Neuronal stem cell (in vitro differentiated cells): ENCODE data around the gene KRT82.

Experiments used
- DNase-seq: peaks from one replicate; pipeline ENCODE4 v3.0.0-alpha.2; 2013; ENCODE audit warnings: low spot score
- H2AFZ ChIP-seq: one replicate; pipeline ENCODE4 v1.6.1; 2013; ENCODE audit warnings: mild to moderate bottlenecking, low read length, inconsistent platforms
- H2AK5ac ChIP-seq: 2 replicates; pipeline ENCODE4 v1.6.1; 2013; ENCODE audit warnings: low read depth, mild to moderate bottlenecking, inconsistent platforms, low read length, moderate library complexity, mixed read lengths
- H2BK120ac ChIP-seq: 2 replicates; pipeline ENCODE4 v1.6.1; 2013; ENCODE audit warnings: low read depth, mild to moderate bottlenecking, inconsistent platforms, low read length, moderate library complexity, mixed read lengths
- H2BK12ac ChIP-seq: one replicate; pipeline ENCODE4 v1.6.1; 2013; ENCODE audit warnings: low read length, inconsistent platforms
- H2BK15ac ChIP-seq: 2 replicates; pipeline ENCODE4 v1.6.1; 2013; ENCODE audit warnings: mild to moderate bottlenecking, low read length, inconsistent platforms, mixed read lengths
- H2BK5ac ChIP-seq: one replicate; pipeline ENCODE4 v1.6.1; 2013; ENCODE audit warnings: inconsistent platforms, mild to moderate bottlenecking, low read length, moderate library complexity
- H3K14ac ChIP-seq: one replicate; pipeline ENCODE4 v1.6.1; 2013; ENCODE audit warnings: low read length, inconsistent platforms
- H3K18ac ChIP-seq: 2 replicates; pipeline ENCODE4 v1.6.1; 2013; ENCODE audit warnings: low read length, inconsistent platforms
- H3K23ac ChIP-seq: 2 replicates; pipeline ENCODE4 v1.6.1; 2013; ENCODE audit warnings: low read depth, mild to moderate bottlenecking, mixed read lengths, low read length, inconsistent platforms; ENCODE audit not compliant: poor library complexity
- H3K27ac ChIP-seq: replicated peaks from 3 replicates; pipeline ENCODE4 v1.5.1; 2013; ENCODE audit warnings: low read length, inconsistent platforms
- H3K27me3 ChIP-seq, 3 experiments: 2 replicates each; pipeline ENCODE4 v1.6.1; 2013; ENCODE audit warnings: low read length in 3 of 3, mild to moderate bottlenecking in 2 of 3, inconsistent platforms in 1 of 3, low read depth in 1 of 3, mixed read lengths in 1 of 3, moderate library complexity in 1 of 3; ENCODE audit not compliant: control insufficient read depth in 3 of 3, insufficient read depth in 3 of 3
- H3K36me3 ChIP-seq, 2 donors: replicated peaks in 1 of 2; 2 replicates each; pipeline ENCODE4 v1.6.1; 2013; ENCODE audit warnings: low read length in 2 of 2; ENCODE audit not compliant: control insufficient read depth in 2 of 2, insufficient read depth in 2 of 2
- H3K4ac ChIP-seq: 2 replicates; pipeline ENCODE4 v1.6.1; 2013; ENCODE audit warnings: inconsistent platforms, mild to moderate bottlenecking, low read length, moderate library complexity
- H3K4me1 ChIP-seq, 2 donors: 1 replicate in 1 of 2; 2 replicates in 1 of 2; pipeline ENCODE4 v1.6.1; 2013; ENCODE audit warnings: low read length in 2 of 2, low read depth in 1 of 2; ENCODE audit not compliant: control insufficient read depth in 2 of 2, insufficient read depth in 1 of 2
- H3K4me2 ChIP-seq: one replicate; pipeline ENCODE4 v1.6.1; 2013; ENCODE audit warnings: mild to moderate bottlenecking, low read length, inconsistent platforms; ENCODE audit not compliant: insufficient read depth, poor library complexity, severe bottlenecking
- H3K4me3 ChIP-seq, 2 donors: 2 replicates each; pipeline ENCODE4 v1.5.1; 2013; ENCODE audit warnings: low read length in 2 of 2, mild to moderate bottlenecking in 2 of 2, inconsistent platforms in 1 of 2, moderate library complexity in 1 of 2
- H3K79me1 ChIP-seq: one replicate; pipeline ENCODE4 v1.6.1; 2013; ENCODE audit warnings: low read depth, mild to moderate bottlenecking, inconsistent platforms, low read length, moderate library complexity
- H3K9ac ChIP-seq: one replicate; pipeline ENCODE4 v1.6.1; 2013; ENCODE audit warnings: mild to moderate bottlenecking, low read depth, low read length, inconsistent platforms; ENCODE audit not compliant: poor library complexity
- H3K9me3 ChIP-seq, 2 donors: replicated peaks in 1 of 2; 2 replicates each; pipeline versions ENCODE3 to v1.6.1; 2013; ENCODE audit warnings: low read length in 2 of 2, mild to moderate bottlenecking in 2 of 2, inconsistent platforms in 1 of 2, low read depth in 1 of 2, mixed read lengths in 1 of 2, moderate library complexity in 1 of 2; ENCODE audit not compliant: control insufficient read depth in 2 of 2, insufficient read depth in 1 of 2
- H4K8ac ChIP-seq: one replicate; pipeline ENCODE4 v1.6.1; 2013; ENCODE audit warnings: low read depth, mild to moderate bottlenecking, inconsistent platforms, low read length, moderate library complexity
- H4K91ac ChIP-seq: one replicate; pipeline ENCODE4 v1.6.1; 2013; ENCODE audit warnings: low read length, low read depth, mild to moderate bottlenecking, inconsistent platforms; ENCODE audit not compliant: poor library complexity
- WGBS, 2 donors: extraction: QIAGEN DNeasy Blood & Tissue Kit; methylation state at CpG; one replicate each; pipeline ENCODE4 v1.1.7; 2013; ENCODE audit warnings: missing lambda C conversion rate in 2 of 2, mixed read lengths in 1 of 2; ENCODE audit not compliant: insufficient read length in 2 of 2, insufficient replicate concordance in 1 of 2; ENCODE audit errors: extremely low coverage in 2 of 2; 5-methylcytosine and 5-hydroxymethylcytosine counted together

KRT82 gene

DNA sequence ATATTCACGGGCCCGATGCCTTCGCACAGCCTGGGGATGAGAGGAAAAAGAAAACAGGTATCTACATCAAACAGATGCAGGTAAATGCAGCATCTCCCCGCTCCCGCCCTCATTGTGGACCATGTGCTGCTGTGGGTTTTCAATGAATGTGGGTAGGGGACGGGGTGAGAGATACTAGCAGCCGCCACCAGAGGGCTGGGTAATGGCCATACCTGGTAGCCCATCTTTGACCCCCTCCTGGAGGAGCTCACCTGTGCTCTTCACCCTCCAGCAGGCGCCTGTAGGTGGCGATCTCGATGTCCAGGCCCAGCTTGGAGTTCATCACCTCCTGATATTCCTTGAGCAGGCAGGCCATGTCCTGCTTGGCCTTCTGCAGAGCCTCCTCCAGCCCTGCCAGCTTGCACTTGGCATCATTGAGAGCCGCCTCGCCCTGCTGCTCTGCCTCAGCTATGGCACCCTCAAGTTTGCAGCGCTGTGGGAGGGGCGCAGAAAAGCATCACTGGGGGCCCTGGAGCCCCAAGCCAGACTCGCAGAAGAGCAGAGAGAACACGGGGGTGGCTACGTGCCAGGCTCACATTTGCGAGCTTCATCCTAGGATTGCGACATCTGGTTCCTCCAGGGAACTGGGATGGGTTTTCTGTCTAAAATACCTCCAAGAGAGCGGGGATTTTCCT is 10.2 kb downstream of the KRT82 start:
- Histone ChIP-seq H3K9me3 (peaks cover 0 to 2% of the 10 kb centered on the region in 2 donors), H4K91ac (no peak overlapping the region), H2AK5ac (peak overlapping the region; percentile 5), H3K27me3 (peaks cover 0 to 5% (median 2%) of the 10 kb centered on the region in 3 experiments), H3K4me1 (no peaks in the 10 kb centered on the region), H3K4me3 (no peak overlapping the region), H3K14ac (no peak overlapping the region), H2AFZ (no peak overlapping the region), H3K23ac (no peak overlapping the region), H3K4me2 (no peak overlapping the region), H2BK15ac (peak overlapping the region; percentile 7), H2BK12ac (no peak overlapping the region), H3K4ac (no peak overlapping the region), H4K8ac (no peak overlapping the region), H3K18ac (peak overlapping the region; percentile 77), H3K36me3 (no peaks in the 10 kb centered on the region), H2BK5ac (no peak overlapping the region), H3K9ac (no peak overlapping the region), H3K79me1 (no peaks in the 10 kb centered on the region), H3K27ac (no peak overlapping the region), H2BK120ac (no peak overlapping the region)
- WGBS, 2 donors = no CpG with 5 or more reads among the region's 20 CpGs
- no peak for DNase-seq

DNA sequence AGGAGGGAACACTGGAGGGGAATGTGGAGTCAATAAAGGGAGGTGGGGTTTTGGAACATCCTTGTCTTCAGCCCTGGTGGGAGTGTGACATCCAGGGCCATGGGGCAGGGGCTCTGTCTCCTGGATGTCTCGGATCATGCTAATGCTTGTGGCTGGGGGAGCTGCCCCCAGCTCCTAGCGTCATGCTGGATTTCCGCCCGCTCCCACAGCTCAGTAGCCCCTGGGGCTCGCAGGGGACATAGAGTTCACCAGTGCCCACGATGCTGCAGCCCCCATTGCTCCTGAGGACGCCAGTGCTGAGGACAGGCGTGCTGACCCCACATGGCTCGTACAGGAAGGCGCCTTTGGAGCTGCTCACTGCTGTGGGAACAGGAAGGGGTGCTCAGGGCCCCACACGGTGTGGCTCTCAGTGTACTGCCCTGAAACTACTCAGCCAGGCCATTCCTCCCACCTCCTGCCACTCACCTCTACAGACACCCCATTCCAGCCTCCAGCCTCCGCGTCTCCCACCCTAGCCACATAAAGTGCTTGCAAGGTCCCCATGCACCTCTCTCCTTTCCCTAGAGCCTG is 11.2 kb downstream of the KRT82 start:
- H2BK12ac ChIP-seq = no peak overlapping the region
- H3K18ac ChIP-seq = peak overlapping the region; percentile 32
- no peak overlapping the region for H3K23ac ChIP-seq
- H2BK5ac ChIP-seq = no peak overlapping the region
- H2BK15ac ChIP-seq = peak overlapping the region; percentile 7
- no peak overlapping the region for H3K4me3 ChIP-seq
- WGBS, 2 donors = no CpG with 5 or more reads among the region's 13 CpGs
- no peaks in the 10 kb centered on the region for H3K79me1 ChIP-seq
- H4K8ac ChIP-seq = no peak overlapping the region
- H3K4me2 ChIP-seq = no peak overlapping the region
- no peak overlapping the region for H3K9ac ChIP-seq
- H2BK120ac ChIP-seq = no peak overlapping the region
- no peak overlapping the region for H3K14ac ChIP-seq
- DNase-seq = no peak
- H3K4me1 ChIP-seq = no peaks in the 10 kb centered on the region
- no peak overlapping the region for H4K91ac ChIP-seq
- H2AFZ ChIP-seq = no peak overlapping the region
- no peaks in the 10 kb centered on the region for H3K36me3 ChIP-seq
- peaks cover 0 to 2% of the 10 kb centered on the region in 2 donors for H3K9me3 ChIP-seq
- peaks cover 0 to 5% (median 2%) of the 10 kb centered on the region in 3 experiments for H3K27me3 ChIP-seq
- no peak overlapping the region for H3K4ac ChIP-seq
- H2AK5ac ChIP-seq = no peak overlapping the region
- H3K27ac ChIP-seq = no peak overlapping the region

DNA sequence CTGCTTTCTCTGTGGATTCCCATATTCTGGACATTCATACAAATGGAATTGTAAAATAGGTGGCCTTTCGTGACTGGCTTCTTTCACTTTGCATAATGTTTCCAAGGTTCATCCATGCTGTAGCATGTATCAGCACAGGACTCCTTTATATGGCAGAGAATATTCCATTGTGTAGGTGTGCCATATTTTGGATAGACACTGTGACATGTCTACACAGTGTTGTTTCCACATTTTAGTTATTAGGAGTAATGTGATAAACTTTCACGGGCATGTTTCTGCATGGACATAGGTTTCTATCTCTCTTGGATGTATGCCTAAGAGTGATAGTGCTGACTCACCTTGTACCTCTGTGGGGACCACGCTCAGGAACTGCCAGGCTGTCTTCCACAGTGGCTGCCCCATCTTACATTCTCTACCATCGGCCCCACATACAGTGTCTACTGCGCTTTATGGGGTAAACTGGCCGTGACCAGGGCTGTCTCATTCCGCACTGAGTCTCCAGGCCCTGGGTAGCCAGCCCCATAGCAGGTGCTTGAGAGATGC is 13.6 kb downstream of the KRT82 start:
- H3K4me3 ChIP-seq = no peak overlapping the region
- H3K79me1 ChIP-seq = no peaks in the 10 kb centered on the region
- H2BK15ac ChIP-seq = no peak overlapping the region
- WGBS, 2 donors = no CpG with 5 or more reads among the region's 7 CpGs
- H2AK5ac ChIP-seq = no peak overlapping the region
- no peak overlapping the region for H3K4me2 ChIP-seq
- no peak overlapping the region for H3K14ac ChIP-seq
- H4K8ac ChIP-seq = no peak overlapping the region
- H3K4ac ChIP-seq = no peak overlapping the region
- H3K27me3 ChIP-seq = peaks cover 0 to 5% (median 2%) of the 10 kb centered on the region in 3 experiments
- H3K18ac ChIP-seq = no peak overlapping the region
- H2BK120ac ChIP-seq = no peak overlapping the region
- no peaks in the 10 kb centered on the region for H3K36me3 ChIP-seq
- H4K91ac ChIP-seq = no peak overlapping the region
- no peak overlapping the region for H3K9ac ChIP-seq
- H3K9me3 ChIP-seq = peaks cover 0 to 2% of the 10 kb centered on the region in 2 donors
- H2BK5ac ChIP-seq = no peak overlapping the region
- H3K23ac ChIP-seq = no peak overlapping the region
- peaks cover 0 to 4% of the 10 kb centered on the region in 2 donors for H3K4me1 ChIP-seq
- no peak overlapping the region for H3K27ac ChIP-seq
- DNase-seq = no peak
- H2BK12ac ChIP-seq = no peak overlapping the region
- no peak overlapping the region for H2AFZ ChIP-seq

DNA sequence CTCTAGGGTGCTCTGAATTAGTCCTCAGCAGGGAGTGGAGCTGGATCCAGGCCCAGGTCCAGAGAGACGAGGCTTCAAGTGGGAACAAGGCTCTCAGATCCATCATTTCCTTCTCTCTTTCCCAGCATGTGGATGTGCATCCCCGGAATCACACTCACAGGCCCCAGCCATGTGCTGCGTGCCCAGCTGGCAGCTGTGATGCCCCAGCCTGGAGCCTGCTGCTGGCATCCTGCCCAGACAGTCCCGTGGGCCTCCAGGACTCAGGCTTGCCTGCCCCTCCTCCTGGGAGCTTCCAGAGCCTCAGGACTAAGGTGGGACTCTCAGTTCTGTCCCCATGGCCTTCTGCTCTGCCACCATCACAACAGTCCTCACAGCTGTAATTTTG is 14.5 kb downstream of the KRT82 start:
- H2BK12ac ChIP-seq = peak overlapping the region; percentile 52
- H3K27me3 ChIP-seq = peaks cover 0 to 5% (median 1%) of the 10 kb centered on the region in 3 experiments
- no peaks in the 10 kb centered on the region for H3K36me3 ChIP-seq
- H2AFZ ChIP-seq = no peak overlapping the region
- H3K9ac ChIP-seq = no peak overlapping the region
- H4K91ac ChIP-seq = no peak overlapping the region
- no peak overlapping the region for H3K4me2 ChIP-seq
- H3K79me1 ChIP-seq = no peaks in the 10 kb centered on the region
- peaks cover 0 to 1% of the 10 kb centered on the region in 2 donors for H3K9me3 ChIP-seq
- no peak overlapping the region for H3K27ac ChIP-seq
- no peak overlapping the region for H3K4me3 ChIP-seq
- H4K8ac ChIP-seq = no peak overlapping the region
- no peak overlapping the region for H3K23ac ChIP-seq
- H2BK120ac ChIP-seq = no peak overlapping the region
- no peak overlapping the region for H3K4ac ChIP-seq
- H3K18ac ChIP-seq = peak overlapping the region; percentile 84
- no CpG with 5 or more reads among the region's 4 CpGs for WGBS, 2 donors
- peak overlapping the region; percentile 22 for H2AK5ac ChIP-seq
- H3K4me1 ChIP-seq = peaks cover 0 to 4% of the 10 kb centered on the region in 2 donors
- H2BK15ac ChIP-seq = no peak overlapping the region
- no peak overlapping the region for H2BK5ac ChIP-seq
- DNase-seq = no peak
- H3K14ac ChIP-seq = peak overlapping the region; percentile 50
